HFFc6 (cell line): ENCODE results near the gene GOLGA6B. TPM values are rescaled to one million over a fixed set of nuclear protein-coding genes. Genes with fewer than 3 reads are reported as not detected.
"Not testable (repeated sequence)": the region's sequence is repeated elsewhere in the genome, so short reads cannot be mapped to it uniquely, and the experiment has no call there.

Experiments used
- DNase-seq: peaks from one replicate; pipeline ENCODE4 v3.0.0-alpha.2; 2018
- H3K27ac Mint-ChIP-seq: 2 replicates; pipeline ENCODE4 v1.8.0; 2020; ENCODE audit warnings: mild to moderate bottlenecking, mixed read lengths
- H3K27me3 Mint-ChIP-seq: 2 replicates; pipeline ENCODE4 v1.8.0; 2021; ENCODE audit warnings: mild to moderate bottlenecking, moderate library complexity, mixed read lengths; ENCODE audit not compliant: insufficient read depth
- H3K36me3 Mint-ChIP-seq: 2 replicates; pipeline ENCODE4 v1.8.0; 2021; ENCODE audit warnings: low read depth, mixed read lengths
- H3K4me1 Mint-ChIP-seq: 2 replicates; pipeline ENCODE4 v1.8.0; 2020; ENCODE audit warnings: low read depth, mixed read lengths
- H3K4me3 Mint-ChIP-seq: 2 replicates; pipeline ENCODE4 v1.8.0; 2020; ENCODE audit warnings: mild to moderate bottlenecking, moderate library complexity, mixed read lengths
- H3K9me3 Mint-ChIP-seq: 2 replicates; pipeline ENCODE4 v1.8.0; 2020; ENCODE audit warnings: mild to moderate bottlenecking, mixed read lengths
- CTCF ChIP-seq: fragments of 200-600 bp; sonication (generic); IDR thresholded peaks from 2 replicates; pipeline ENCODE4 v1.5.0; 2021; ENCODE audit warnings: antibody characterized with exemption, mild to moderate bottlenecking
- total RNA-seq, 6 experiments: library from RNA; stranded (reverse); fragmentation: NEBNext Ultra II Directional; extraction: Animal tissue kit (Norgen Biotek cat#: 25700); gene quantifications; 2 replicates in 1 of 6; 3 replicates in 5 of 6; pipeline ENCODE4 v1.2.3, GENCODE V29; 2021

Gene GOLGA6B
- total RNA-seq, 6 experiments from 2014 or later = not detected

- H3K27ac Mint-ChIP-seq, H3K36me3 Mint-ChIP-seq, H3K27me3 Mint-ChIP-seq, H3K4me1 Mint-ChIP-seq, H3K9me3 Mint-ChIP-seq, H3K4me3 Mint-ChIP-seq, DNase-seq: not testable (repeated sequence)
Observed at GRCh38 chr15:72661081-72661480, 6.6 kb downstream of the GOLGA6B start.

GRCh38 chr15:72663931-72664330 lies 9.4 kb downstream of the GOLGA6B start:
- H3K4me1 Mint-ChIP-seq, H3K4me3 Mint-ChIP-seq, H3K27ac Mint-ChIP-seq, DNase-seq, H3K27me3 Mint-ChIP-seq, H3K36me3 Mint-ChIP-seq, H3K9me3 Mint-ChIP-seq: not testable (repeated sequence)

- not testable (repeated sequence) for H3K27ac Mint-ChIP-seq, DNase-seq, H3K4me3 Mint-ChIP-seq, H3K4me1 Mint-ChIP-seq, H3K27me3 Mint-ChIP-seq, H3K9me3 Mint-ChIP-seq, H3K36me3 Mint-ChIP-seq
Observed at GRCh38 chr15:72665706-72666105, 11.2 kb downstream of the GOLGA6B start.

GRCh38 chr15:72669803-72670202 lies 15.3 kb downstream of the GOLGA6B start:
- H3K9me3 Mint-ChIP-seq, H3K36me3 Mint-ChIP-seq, DNase-seq, H3K27ac Mint-ChIP-seq, H3K4me3 Mint-ChIP-seq: not testable (repeated sequence)
- H3K27me3 Mint-ChIP-seq = peaks cover 10% of the 10 kb centered on the region
- peaks cover 10% of the 10 kb centered on the region for H3K4me1 Mint-ChIP-seq

- Mint-ChIP-seq H3K4me1 (peaks cover 10% of the 10 kb centered on the region), H3K4me3 (peak overlapping the region; percentile 78), H3K27me3 (peaks cover 19% of the 10 kb centered on the region)
- not testable (repeated sequence) for H3K27ac Mint-ChIP-seq, H3K36me3 Mint-ChIP-seq, H3K9me3 Mint-ChIP-seq
- peak; percentile 73 for DNase-seq
- TF ChIP-seq CTCF = peak; percentile 84
Observed at GRCh38 chr15:72670656-72671352, 16.3 kb downstream of the GOLGA6B start.

- H3K4me1 Mint-ChIP-seq = peaks cover 10% of the 10 kb centered on the region
- no peak overlapping the region for H3K4me3 Mint-ChIP-seq
- no peak for DNase-seq
- H3K9me3 Mint-ChIP-seq = no peaks in the 10 kb centered on the region
- H3K27ac Mint-ChIP-seq = no peak overlapping the region
- peaks cover 20% of the 10 kb centered on the region for H3K27me3 Mint-ChIP-seq
- no peak for TF ChIP-seq CTCF
- H3K36me3 Mint-ChIP-seq = no peaks in the 10 kb centered on the region
Observed at GRCh38 chr15:72671525-72671924, 17.0 kb downstream of the GOLGA6B start.

- no peaks in the 10 kb centered on the region for H3K36me3 Mint-ChIP-seq
- DNase-seq = no peak
- no peaks in the 10 kb centered on the region for H3K9me3 Mint-ChIP-seq
- no peaks in the 10 kb centered on the region for H3K4me1 Mint-ChIP-seq
- no peak for TF ChIP-seq CTCF
- H3K27ac Mint-ChIP-seq = no peak overlapping the region
- H3K27me3 Mint-ChIP-seq = peaks cover 40% of the 10 kb centered on the region
- no peak overlapping the region for H3K4me3 Mint-ChIP-seq
Observed at GRCh38 chr15:72676838-72677237, 22.3 kb downstream of the GOLGA6B start.

GRCh38 chr15:72680931-72681330 lies 26.4 kb downstream of the GOLGA6B start:
- Mint-ChIP-seq H3K27ac (no peak overlapping the region), H3K36me3 (no peaks in the 10 kb centered on the region), H3K4me1 (peaks cover 9% of the 10 kb centered on the region), H3K9me3 (no peaks in the 10 kb centered on the region), H3K4me3 (no peak overlapping the region), H3K27me3 (peaks cover 21% of the 10 kb centered on the region)
- no peak for TF ChIP-seq CTCF
- no peak for DNase-seq
